OCI-LY7 (cell line): Measurements from ENCODE around the gene ALK. TPM values are rescaled to one million over a fixed set of nuclear protein-coding genes. Genes with fewer than 3 reads are reported as not detected.

ENCODE experiments used
- BruUV-seq: library from RNA; stranded (reverse); fragments of 400-500 nt; replicated peaks from 2 replicates; lab custom pipeline; 2021; lab: Mats Ljungman, UMichigan
- CTCF ChIA-PET: fragments of 300-600 bp; sonication (Branson Sonifier 250); formaldehyde crosslinking; loops from one replicate; lab custom pipeline; 2022; ENCODE audit warnings: antibody characterized with exemption; ENCODE audit not compliant: unreplicated experiment; lab: Charles Lee
- POLR2A ChIA-PET: fragments of 300-600 bp; sonication (Branson Sonifier 250); formaldehyde crosslinking; loops from one replicate; lab custom pipeline; 2022; ENCODE audit warnings: antibody characterized with exemption; lab: Charles Lee
- DNase-seq: peaks from one replicate; pipeline ENCODE4 v3.0.0-alpha.2; 2015; ENCODE audit warnings: low spot score
- H2AFZ ChIP-seq: fragments of 200-600 bp; sonication (generic), shearing (Covaris generic); 2 replicates; pipeline ENCODE4 v1.6.1; 2014; ENCODE audit warnings: mild to moderate bottlenecking, antibody characterized with exemption, low read length, moderate library complexity
- H3K27ac ChIP-seq: fragments of 200-600 bp; sonication (generic); 2 replicates; pipeline ENCODE4 v1.5.1; 2014; ENCODE audit warnings: mixed run types, low read depth, mild to moderate bottlenecking, moderate library complexity, low read length, inconsistent platforms; ENCODE audit not compliant: poor library complexity, severe bottlenecking
- H3K36me3 ChIP-seq: fragments of 200-600 bp; sonication (generic); 2 replicates; pipeline ENCODE4 v1.6.1; 2014; ENCODE audit warnings: mild to moderate bottlenecking, antibody characterized with exemption, low read length, moderate library complexity, mixed read lengths; ENCODE audit not compliant: insufficient read depth
- H3K4me1 ChIP-seq: fragments of 200-600 bp; sonication (generic); 2 replicates; pipeline ENCODE4 v1.5.1; 2014; ENCODE audit warnings: mild to moderate bottlenecking, low read length; ENCODE audit not compliant: insufficient read depth, poor library complexity, severe bottlenecking
- H3K4me2 ChIP-seq: fragments of 200-600 bp; sonication (generic); 2 replicates; pipeline ENCODE4 v1.6.1; 2014; ENCODE audit warnings: mild to moderate bottlenecking, low read length
- H3K4me3 ChIP-seq: fragments of 200-600 bp; sonication (generic); 2 replicates; pipeline ENCODE4 v1.5.1; 2014; ENCODE audit warnings: mild to moderate bottlenecking, low read depth, low read length; ENCODE audit not compliant: poor library complexity, severe bottlenecking
- H3K79me2 ChIP-seq: fragments of 200-600 bp; sonication (generic); 2 replicates; pipeline ENCODE4 v1.6.1; 2016; ENCODE audit warnings: low read depth, mild to moderate bottlenecking, low read length, moderate library complexity, mixed read lengths; ENCODE audit not compliant: insufficient read depth
- H3K9me2 ChIP-seq: fragments of 200-600 bp; sonication (generic); 2 replicates; pipeline ENCODE4 v1.6.1; 2016; ENCODE audit warnings: mild to moderate bottlenecking, low read length, mixed read lengths; ENCODE audit not compliant: insufficient read depth
- H3K9me3 ChIP-seq: fragments of 200-600 bp; sonication (generic); 2 replicates; pipeline ENCODE4 v1.6.1; 2014; ENCODE audit warnings: mild to moderate bottlenecking, mixed run types, low read length, mixed read lengths
- H4K20me1 ChIP-seq: fragments of 200-600 bp; sonication (generic); 2 replicates; pipeline ENCODE4 v1.6.1; 2014; ENCODE audit warnings: mild to moderate bottlenecking, antibody characterized with exemption, low read length, moderate library complexity, mixed read lengths; ENCODE audit not compliant: insufficient read depth
- CTCF ChIP-seq: fragments of 200-600 bp; sonication (generic); conservative IDR thresholded peaks from 2 replicates; pipeline ENCODE4 v1.5.1; 2014; ENCODE audit warnings: mild to moderate bottlenecking, antibody characterized with exemption, low read length, moderate library complexity, mixed read lengths
- EZH2phosphoT487 ChIP-seq: fragments of 200-600 bp; sonication (generic); IDR thresholded peaks from 2 replicates; pipeline ENCODE4 v1.6.1; 2018; ENCODE audit warnings: low read depth, borderline replicate concordance, mild to moderate bottlenecking, mixed run types, antibody characterized with exemption, low read length, moderate library complexity, mixed read lengths
- intact Hi-C: fragments of 100-400 bp; cut with micrococcal nuclease; formaldehyde crosslinking; loops from one replicate; pipeline ENCODE4 v1.10.0; 2022; ENCODE audit not compliant: unreplicated experiment
- total RNA-seq, 2 experiments: library from RNA; depleted of rRNA in 1 of 2; stranded (reverse); fragments of >200 nt in 1 of 2; shearing (Covaris generic) in 1 of 2; gene quantifications; 2 replicates each; pipeline ENCODE4 v1.2.3, GENCODE V29; 2014 to 2022

The ALK gene
- total RNA-seq, 2 experiments from 2014 or later, result 0.09 TPM; not detected in 1

DNA sequence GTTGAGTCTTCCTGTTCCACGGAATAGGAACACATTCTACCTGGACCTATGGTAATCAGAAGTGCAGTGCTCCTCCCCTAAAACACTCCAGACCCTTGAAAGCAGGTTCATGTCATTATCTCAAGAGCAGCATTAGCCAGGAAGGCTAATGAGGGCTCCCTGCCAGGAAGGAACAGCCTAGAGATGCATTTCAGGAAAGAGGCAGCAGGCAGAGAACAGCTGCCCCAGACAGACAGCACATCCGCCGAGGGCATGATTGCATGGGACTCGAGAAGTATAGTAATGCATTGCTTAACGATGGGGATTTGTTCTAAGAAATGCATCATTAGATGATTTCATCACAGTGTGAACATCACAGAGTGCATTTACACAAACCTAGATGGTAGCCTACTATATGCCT, 171.5 kb downstream of the ALK start:
- CTCF ChIA-PET, result no interaction called here
- H3K79me2 ChIP-seq, result no peaks in the 10 kb centered on the region
- intact Hi-C loops, result no loop called here
- H3K4me2 ChIP-seq, result no peak overlapping the region
- no peaks in the 10 kb centered on the region for H4K20me1 ChIP-seq
- H3K4me3 ChIP-seq, result no peak overlapping the region
- BruUV-seq, result no TSS peak
- no peak for DNase-seq
- H2AFZ ChIP-seq, result no peak overlapping the region
- H3K27ac ChIP-seq, result no peak overlapping the region
- H3K9me2 ChIP-seq, result no peaks in the 10 kb centered on the region
- TF ChIP-seq CTCF, result no peak
- no peak for TF ChIP-seq EZH2phosphoT487
- POLR2A ChIA-PET, result interaction anchor here (1.2 kb wide), 1 partner anchor 11 kb away, joined by 3 read pairs; no protein-coding TSS in a partner anchor
- no peaks in the 10 kb centered on the region for H3K4me1 ChIP-seq
- no peaks in the 10 kb centered on the region for H3K9me3 ChIP-seq
- no peaks in the 10 kb centered on the region for H3K36me3 ChIP-seq

GRCh38 chr2:29749041-29749440, 172.3 kb downstream of the ALK start:
- H2AFZ ChIP-seq, result no peak overlapping the region
- ChIA-PET POLR2A (interaction anchor here (1.2 kb wide), 1 partner anchor 10 kb away, joined by 3 read pairs; no protein-coding TSS in a partner anchor), CTCF (no interaction called here)
- TF ChIP-seq CTCF (no peak), EZH2phosphoT487 (no peak)
- intact Hi-C loops, result no loop called here
- H4K20me1 ChIP-seq, result no peaks in the 10 kb centered on the region
- DNase-seq, result no peak
- H3K4me2 ChIP-seq, result no peak overlapping the region
- no peaks in the 10 kb centered on the region for H3K79me2 ChIP-seq
- H3K4me1 ChIP-seq, result no peaks in the 10 kb centered on the region
- no peak overlapping the region for H3K27ac ChIP-seq
- no TSS peak for BruUV-seq
- H3K36me3 ChIP-seq, result no peaks in the 10 kb centered on the region
- H3K4me3 ChIP-seq, result no peak overlapping the region
- no peaks in the 10 kb centered on the region for H3K9me3 ChIP-seq
- no peaks in the 10 kb centered on the region for H3K9me2 ChIP-seq

DNA sequence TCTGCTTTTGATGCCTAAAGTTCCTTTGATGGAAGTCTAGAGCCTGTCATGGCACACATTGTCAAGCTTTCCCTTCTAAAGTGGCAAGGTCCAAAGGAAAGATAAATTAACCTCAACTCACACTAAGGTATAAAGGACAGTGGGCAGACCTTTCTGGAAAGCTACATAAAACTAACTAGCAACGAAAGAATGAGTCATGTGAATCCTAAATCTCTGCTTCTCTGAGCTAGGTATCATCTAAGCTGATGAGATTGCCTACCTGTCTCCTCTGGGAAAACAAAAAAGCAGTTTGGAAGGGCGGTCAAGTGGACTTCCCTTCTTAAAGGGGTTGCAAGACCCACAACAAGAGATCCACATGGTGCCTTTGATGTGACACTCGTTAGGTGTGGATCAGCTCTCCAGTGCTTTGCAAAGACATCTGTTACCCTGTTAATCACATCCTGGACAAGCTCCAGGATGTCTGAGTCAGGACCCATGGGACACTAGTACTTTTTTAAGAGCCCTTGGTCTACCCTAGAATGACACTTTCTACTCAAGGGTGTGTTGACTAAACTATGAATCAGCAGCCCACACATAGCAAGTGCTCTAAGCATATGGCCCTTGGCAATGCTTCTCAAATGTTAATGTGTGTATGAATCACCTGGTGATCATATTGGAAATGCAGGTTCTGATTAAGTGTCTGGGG, 173.5 kb downstream of the ALK start:
- Histone ChIP-seq H3K9me2 (no peaks in the 10 kb centered on the region), H3K4me2 (no peak overlapping the region), H3K4me3 (no peak overlapping the region), H3K9me3 (no peaks in the 10 kb centered on the region), H3K36me3 (no peaks in the 10 kb centered on the region), H3K4me1 (no peaks in the 10 kb centered on the region), H4K20me1 (no peaks in the 10 kb centered on the region), H3K27ac (no peak overlapping the region), H3K79me2 (no peaks in the 10 kb centered on the region), H2AFZ (no peak overlapping the region)
- POLR2A ChIA-PET, result no interaction called here
- intact Hi-C loops, result no loop called here
- CTCF ChIA-PET, result no interaction called here
- no peak for TF ChIP-seq CTCF
- no peak for TF ChIP-seq EZH2phosphoT487
- BruUV-seq, result no TSS peak
- DNase-seq, result no peak
